Iris pigment epithelial cell (primary cell): ENCODE data around the gene GOLGA6D.
"Not testable (repeated sequence)": the region's sequence is repeated elsewhere in the genome, so short reads cannot be mapped to it uniquely, and the experiment has no call there.

Experiments
- DNase-seq: peaks from one replicate; pipeline ENCODE4 v3.0.0-alpha.2; 2011; ENCODE audit warnings: low read depth

GOLGA6D gene

GRCh38 chr15:75282572-75282971, at the start of gene GOLGA6D:
GOLGA6D (plus strand) TSS chr15:75282835; CDS start chr15:75282876, 41 bp downstream.
- not testable (repeated sequence) for DNase-seq

GRCh38 chr15:75233504-75234190, 49.0 kb upstream of the GOLGA6D start:
- no peak for DNase-seq

GRCh38 chr15:75234191-75234810, 48.3 kb upstream of the GOLGA6D start:
- no peak for DNase-seq

- no peak for DNase-seq
Observed at GRCh38 chr15:75235051-75235673, 47.5 kb upstream of the GOLGA6D start.

- DNase-seq, result no peak
Observed at GRCh38 chr15:75235760-75236729, 46.6 kb upstream of the GOLGA6D start.

GRCh38 chr15:75237316-75237982, 45.2 kb upstream of the GOLGA6D start:
- no peak for DNase-seq

- no peak for DNase-seq
Observed at GRCh38 chr15:75238150-75238549, 44.5 kb upstream of the GOLGA6D start.

- not testable (repeated sequence) for DNase-seq
Observed at GRCh38 chr15:75245741-75246140, 36.9 kb upstream of the GOLGA6D start.

- DNase-seq, result not testable (repeated sequence)
Observed at GRCh38 chr15:75248991-75249390, 33.6 kb upstream of the GOLGA6D start.

GRCh38 chr15:75249726-75250125, 32.9 kb upstream of the GOLGA6D start:
- no peak for DNase-seq

- DNase-seq, result not testable (repeated sequence)
Observed at GRCh38 chr15:75251343-75251742, 31.3 kb upstream of the GOLGA6D start.

GRCh38 chr15:75252285-75252684, 30.4 kb upstream of the GOLGA6D start:
- DNase-seq, result not testable (repeated sequence)

GRCh38 chr15:75258034-75258433, 24.6 kb upstream of the GOLGA6D start, which contains the start of gene GOLGA6C:
GOLGA6C (plus strand) TSS chr15:75258334; CDS start chr15:75258599, 265 bp downstream.
- DNase-seq, result not testable (repeated sequence)

GRCh38 chr15:75258620-75259343, 23.9 kb upstream of the GOLGA6D start:
- not testable (repeated sequence) for DNase-seq

- not testable (repeated sequence) for DNase-seq
Observed at GRCh38 chr15:75259873-75260272, 22.8 kb upstream of the GOLGA6D start.

- not testable (repeated sequence) for DNase-seq
Observed at GRCh38 chr15:75273751-75274359, 8.8 kb upstream of the GOLGA6D start.

- DNase-seq, result peak; percentile 20
Observed at GRCh38 chr15:75274509-75275107, 8.0 kb upstream of the GOLGA6D start.

- DNase-seq, result not testable (repeated sequence)
Observed at GRCh38 chr15:75275617-75276016, 7.0 kb upstream of the GOLGA6D start.

GRCh38 chr15:75278497-75278896, 4.1 kb upstream of the GOLGA6D start:
- not testable (repeated sequence) for DNase-seq

- DNase-seq, result not testable (repeated sequence)
Observed at GRCh38 chr15:75284152-75284551, 1.5 kb downstream of the GOLGA6D start.
